Central memory CD4-positive, alpha-beta T cell (primary cell): Measurements from ENCODE around the gene DCAF15.
"Not testable (repeated sequence)": the region's sequence is repeated elsewhere in the genome, so short reads cannot be mapped to it uniquely, and the experiment has no call there.

Experiments used
- DNase-seq: peaks from one replicate; pipeline ENCODE4 v3.0.0; 2022

Gene DCAF15

GRCh38 chr19:13960863-13961784 is 8.8 kb downstream of the DCAF15 start:
- DNase-seq, result no peak

GRCh38 chr19:13961826-13962698 is 9.8 kb downstream of the DCAF15 start:
- DNase-seq, result no peak

GRCh38 chr19:13962699-13963602 is 10.6 kb downstream of the DCAF15 start:
- no peak for DNase-seq

- no peak for DNase-seq
Measured at GRCh38 chr19:13963603-13964105, 11.3 kb downstream of the DCAF15 start.

- no peak for DNase-seq
Measured at GRCh38 chr19:13964776-13965175, 12.5 kb downstream of the DCAF15 start.

- no peak for DNase-seq
Measured at GRCh38 chr19:13965377-13965896, 13.1 kb downstream of the DCAF15 start.

GRCh38 chr19:13965926-13966683 is 13.8 kb downstream of the DCAF15 start:
- no peak for DNase-seq

- DNase-seq, result no peak
Measured at GRCh38 chr19:13966684-13967128, 14.4 kb downstream of the DCAF15 start.

- not testable (repeated sequence) for DNase-seq
Measured at GRCh38 chr19:13967206-13967605, 14.9 kb downstream of the DCAF15 start.

GRCh38 chr19:13968383-13968935 is 16.1 kb downstream of the DCAF15 start:
- no peak for DNase-seq

GRCh38 chr19:13968999-13969398 is 16.7 kb downstream of the DCAF15 start:
- no peak for DNase-seq

- no peak for DNase-seq
Measured at GRCh38 chr19:13969897-13970296, 17.6 kb downstream of the DCAF15 start.

- DNase-seq, result not testable (repeated sequence)
Measured at GRCh38 chr19:13971868-13972267, 19.6 kb downstream of the DCAF15 start.

GRCh38 chr19:13972368-13973155 is 20.3 kb downstream of the DCAF15 start:
- no peak for DNase-seq

GRCh38 chr19:13973479-13973878 is 21.2 kb downstream of the DCAF15 start:
- DNase-seq, result not testable (repeated sequence)

- peak; percentile 36 for DNase-seq
Measured at GRCh38 chr19:13974073-13974472, 21.8 kb downstream of the DCAF15 start.

GRCh38 chr19:13975870-13976269 is 23.6 kb downstream of the DCAF15 start:
- DNase-seq, result no peak

GRCh38 chr19:13976446-13976845 is 24.1 kb downstream of the DCAF15 start:
- DNase-seq, result no peak

GRCh38 chr19:13977803-13978202 is 25.5 kb downstream of the DCAF15 start:
- no peak for DNase-seq
